ENCODE measurements around the gene MYBPC3. TPM values are rescaled to one million over a fixed set of nuclear protein-coding genes. Genes with fewer than 3 reads are reported as not detected.
"Not testable (repeated sequence)": the region's sequence is repeated elsewhere in the genome, so short reads cannot be mapped to it uniquely, and the experiment has no call there.

Gene MYBPC3
- total RNA-seq, 3 donors from 2014 or later: not detected

DNA sequence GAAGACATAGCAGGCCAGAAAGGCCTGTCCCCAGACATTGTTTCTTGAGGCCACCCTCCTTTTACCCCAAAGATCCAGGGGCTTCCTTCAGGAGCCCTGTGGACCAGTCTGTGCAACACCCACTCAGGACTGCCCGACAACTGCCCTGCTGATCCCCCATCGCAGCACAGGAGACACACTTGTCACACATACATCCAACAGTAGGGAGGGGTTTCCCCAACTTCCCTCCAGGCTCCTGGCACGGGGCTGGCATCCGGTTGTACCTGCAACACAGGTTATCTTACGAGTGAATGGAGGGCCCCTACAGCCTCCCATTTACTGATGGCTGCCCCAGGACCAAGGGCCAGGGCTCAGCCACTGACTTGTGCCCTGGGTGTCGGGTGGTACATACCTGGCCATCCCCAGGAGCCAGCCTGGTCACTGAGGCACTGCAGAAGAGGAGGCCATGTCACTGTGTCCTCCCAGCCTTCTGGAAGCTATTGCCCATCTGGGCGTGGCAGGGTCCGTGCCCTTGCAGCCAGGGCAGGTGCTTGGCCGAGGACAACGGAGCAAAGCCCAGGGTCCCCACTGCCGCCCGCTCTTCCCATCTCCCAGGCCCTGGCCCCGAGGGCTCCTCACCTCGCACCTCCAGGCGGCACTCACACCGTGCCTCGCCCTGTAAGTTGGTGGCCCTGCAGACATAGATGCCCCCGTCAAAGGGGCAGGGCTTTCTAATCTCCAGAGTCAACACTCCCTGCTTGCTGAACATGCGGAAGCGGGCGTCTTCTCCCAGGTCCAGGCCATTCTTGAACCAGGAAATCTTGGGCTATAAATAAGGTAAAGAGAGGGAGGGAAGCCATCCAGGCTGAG is 20.8 kb downstream of the MYBPC3 start:
- Mint-ChIP-seq H3K9me3 (no peaks in the 10 kb centered on the region), H3K4me3 (no peak overlapping the region), H3K27me3 (ENCODE audit: low read depth) (no peaks in the 10 kb centered on the region), H3K36me3 (ENCODE audit: insufficient read depth) (peaks cover 13% of the 10 kb centered on the region), H3K4me1 (ENCODE audit: low read depth) (no peaks in the 10 kb centered on the region)
- ATAC-seq (no peak), DNase-seq (no peak)

DNA sequence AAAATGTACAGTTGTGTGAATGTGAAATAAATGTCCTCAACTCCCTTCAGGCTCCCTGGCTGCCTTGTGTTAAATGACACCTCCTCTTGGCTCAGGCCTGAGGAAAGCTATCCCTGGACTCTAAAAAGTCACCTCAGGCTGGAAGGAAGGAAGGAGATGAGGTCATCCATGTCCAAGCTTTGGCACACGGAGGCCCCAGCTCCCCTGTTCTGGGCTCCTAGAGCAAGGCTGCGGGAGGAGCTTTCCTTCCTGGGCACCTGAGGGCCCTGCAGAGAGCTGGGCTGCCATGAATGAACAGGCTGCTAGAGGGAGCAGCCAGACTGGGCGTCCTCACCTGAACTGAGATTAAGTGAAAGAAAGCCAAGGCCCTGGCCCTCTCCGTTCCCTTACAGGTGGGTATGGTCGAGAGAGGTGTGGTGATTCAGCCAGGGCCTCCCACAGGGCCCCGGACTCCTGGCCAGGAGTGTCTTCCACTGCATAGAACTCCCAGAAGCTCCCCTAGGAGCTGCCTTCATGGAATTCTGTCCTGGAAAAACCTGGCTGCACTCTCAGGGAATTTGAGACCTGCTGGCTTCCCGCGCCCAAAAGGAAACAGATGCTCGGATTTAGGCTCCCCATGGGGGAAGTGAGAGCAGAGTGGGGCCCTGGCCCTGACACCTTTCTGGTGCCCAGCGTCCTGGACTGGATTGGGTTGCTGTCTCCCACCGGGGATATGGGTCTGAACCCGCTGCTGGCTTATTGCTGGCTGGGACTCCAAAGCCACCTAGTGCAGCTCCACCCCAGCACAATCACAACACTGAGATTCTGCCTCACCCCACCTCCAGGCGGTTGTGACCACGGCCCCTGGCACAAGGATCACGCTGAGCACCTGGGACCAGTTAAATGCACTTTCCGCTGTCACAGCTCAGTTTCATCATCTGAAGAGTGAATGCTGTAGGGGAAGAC is 22.2 kb downstream of the MYBPC3 start:
- Mint-ChIP-seq H3K4me1 (ENCODE audit: low read depth) (no peaks in the 10 kb centered on the region), H3K27me3 (ENCODE audit: low read depth) (no peaks in the 10 kb centered on the region), H3K4me3 (no peak overlapping the region), H3K9me3 (no peaks in the 10 kb centered on the region), H3K36me3 (ENCODE audit: insufficient read depth) (peaks cover 18% of the 10 kb centered on the region)
- no peak for DNase-seq
- no peak for ATAC-seq

DNA sequence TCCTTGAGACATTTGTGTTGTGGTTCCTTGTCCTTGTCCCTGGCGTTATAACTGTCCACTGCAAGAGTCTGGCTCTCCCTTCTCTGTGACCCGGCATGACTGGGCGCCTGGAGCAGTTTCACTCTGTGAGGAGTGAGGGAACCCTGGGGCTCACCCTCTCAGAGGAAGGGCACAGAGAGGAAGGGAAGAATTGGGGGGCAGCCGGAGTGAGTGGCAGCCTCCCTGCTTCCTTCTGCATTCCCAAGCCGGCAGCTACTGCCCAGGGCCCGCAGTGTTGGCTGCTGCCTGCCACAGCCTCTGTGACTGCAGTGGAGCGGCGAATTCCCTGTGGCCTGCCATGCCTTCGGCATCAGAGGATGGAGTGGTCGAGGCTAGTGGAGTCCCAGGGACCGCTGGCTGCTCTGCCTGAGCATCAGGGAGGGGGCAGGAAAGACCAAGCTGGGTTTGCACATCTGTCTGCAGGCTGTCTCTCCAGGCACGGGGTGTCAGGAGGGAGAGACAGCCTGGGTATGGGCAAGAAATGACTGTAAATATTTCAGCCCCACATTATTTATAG is 23.0 kb downstream of the MYBPC3 start:
- Mint-ChIP-seq H3K36me3 (ENCODE audit: insufficient read depth) (peaks cover 24% of the 10 kb centered on the region), H3K9me3 (no peaks in the 10 kb centered on the region), H3K4me1 (ENCODE audit: low read depth) (no peaks in the 10 kb centered on the region), H3K4me3 (no peak overlapping the region), H3K27me3 (ENCODE audit: low read depth) (no peaks in the 10 kb centered on the region)
- DNase-seq (no peak), ATAC-seq (no peak)

DNA sequence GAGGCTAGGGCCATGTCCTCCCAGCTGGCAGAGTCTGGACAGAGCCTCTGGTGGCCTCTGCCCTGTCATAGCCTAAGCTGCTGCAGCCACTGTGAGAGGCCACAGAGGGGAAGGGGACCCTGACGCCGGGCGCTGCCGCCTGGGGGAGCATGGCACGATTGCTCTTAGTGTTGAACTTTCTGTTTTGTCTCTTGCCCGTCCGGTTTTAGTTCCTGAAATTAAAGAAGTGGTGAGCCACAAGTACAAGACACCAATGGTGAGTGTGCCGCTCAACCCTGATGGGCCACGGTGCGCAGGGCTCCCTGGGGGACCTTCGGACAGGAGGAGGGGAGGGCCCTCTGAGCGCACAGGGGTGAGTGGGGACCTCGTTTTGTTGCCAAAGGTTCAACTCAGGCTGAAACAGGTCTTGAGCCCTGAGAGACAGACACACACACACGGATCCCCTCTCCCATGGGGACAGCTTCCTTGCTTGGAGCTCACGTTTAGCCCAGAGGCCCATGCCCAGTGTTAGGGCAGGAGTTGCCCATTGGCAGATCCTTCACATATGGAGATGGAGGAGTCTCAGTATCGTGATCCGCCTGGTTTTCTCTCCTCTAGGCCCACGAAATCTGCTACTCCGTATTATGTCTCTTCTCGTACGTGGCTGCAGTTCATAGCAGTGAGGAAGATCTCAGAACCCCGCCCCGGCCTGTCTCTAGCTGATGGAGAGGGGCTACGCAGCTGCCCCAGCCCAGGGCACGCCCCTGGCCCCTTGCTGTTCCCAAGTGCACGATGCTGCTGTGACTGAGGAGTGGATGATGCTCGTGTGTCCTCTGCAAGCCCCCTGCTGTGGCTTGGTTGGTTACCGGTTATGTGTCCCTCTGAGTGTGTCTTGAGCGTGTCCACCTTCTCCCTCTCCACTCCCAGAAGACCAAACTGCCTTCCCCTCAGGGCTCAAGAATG is 23.8 kb downstream of the MYBPC3 start:
- Mint-ChIP-seq H3K4me3 (no peak overlapping the region), H3K36me3 (ENCODE audit: insufficient read depth) (peaks cover 24% of the 10 kb centered on the region), H3K27me3 (ENCODE audit: low read depth) (no peaks in the 10 kb centered on the region), H3K4me1 (ENCODE audit: low read depth) (no peaks in the 10 kb centered on the region), H3K9me3 (no peaks in the 10 kb centered on the region)
- ATAC-seq (no peak), DNase-seq (no peak)

DNA sequence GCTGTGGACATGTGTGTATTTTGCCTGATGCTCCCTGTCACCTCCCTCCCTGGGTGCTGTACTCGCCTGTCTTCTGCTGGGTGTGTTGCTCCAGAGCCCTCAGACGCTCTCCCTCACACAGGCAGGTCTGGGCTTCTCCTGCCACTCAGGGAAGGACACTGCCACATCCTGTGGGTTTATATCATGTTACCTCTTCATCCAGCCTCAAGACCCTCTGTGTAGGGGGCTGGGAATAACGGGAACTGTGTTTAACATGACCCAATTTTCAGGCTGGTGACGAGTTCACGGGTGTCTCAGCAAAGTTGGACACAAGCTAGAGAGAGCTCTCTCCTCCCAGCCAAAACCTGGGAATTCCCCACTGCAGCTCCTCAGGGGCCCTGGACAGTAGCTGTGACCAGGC is 24.6 kb downstream of the MYBPC3 start:
- no peak for ATAC-seq
- H3K9me3 Mint-ChIP-seq: no peaks in the 10 kb centered on the region

DNA sequence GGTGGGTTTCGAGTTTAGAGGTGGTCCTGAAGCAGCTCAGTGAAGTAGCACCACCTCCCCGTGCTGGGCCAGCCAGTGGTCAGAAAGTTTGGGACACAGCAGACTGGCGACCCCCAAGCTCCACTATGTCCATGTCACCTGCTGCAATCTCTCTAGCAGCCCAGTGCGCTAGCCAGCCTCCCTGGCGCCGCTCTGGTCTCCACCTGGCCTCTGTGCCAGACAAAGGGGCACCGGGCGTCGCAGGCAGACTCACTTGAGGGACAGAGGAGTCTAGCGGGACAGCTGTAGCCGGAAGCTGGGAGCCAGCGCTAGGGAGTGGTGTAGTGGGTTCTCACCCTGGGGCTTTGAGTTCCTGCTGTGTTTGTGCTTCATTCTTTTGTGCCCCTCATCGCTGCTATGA is 25.5 kb downstream of the MYBPC3 start:
- no peak overlapping the region for H3K4me3 Mint-ChIP-seq
- peaks cover 28% of the 10 kb centered on the region for H3K36me3 Mint-ChIP-seq (ENCODE audit: insufficient read depth)
- H3K9me3 Mint-ChIP-seq: no peaks in the 10 kb centered on the region
- H3K4me1 Mint-ChIP-seq (ENCODE audit: low read depth): no peaks in the 10 kb centered on the region
- no peaks in the 10 kb centered on the region for H3K27me3 Mint-ChIP-seq (ENCODE audit: low read depth)
- ATAC-seq (no peak), DNase-seq (no peak)

More for the DNA sequence above, 24.6 kb downstream of the MYBPC3 start:
- no peaks in the 10 kb centered on the region for H3K4me1 Mint-ChIP-seq (ENCODE audit: low read depth)
- no peak overlapping the region for H3K4me3 Mint-ChIP-seq
- H3K27me3 Mint-ChIP-seq (ENCODE audit: low read depth): no peaks in the 10 kb centered on the region
- peaks cover 28% of the 10 kb centered on the region for H3K36me3 Mint-ChIP-seq (ENCODE audit: insufficient read depth)
- no peak for DNase-seq

DNA sequence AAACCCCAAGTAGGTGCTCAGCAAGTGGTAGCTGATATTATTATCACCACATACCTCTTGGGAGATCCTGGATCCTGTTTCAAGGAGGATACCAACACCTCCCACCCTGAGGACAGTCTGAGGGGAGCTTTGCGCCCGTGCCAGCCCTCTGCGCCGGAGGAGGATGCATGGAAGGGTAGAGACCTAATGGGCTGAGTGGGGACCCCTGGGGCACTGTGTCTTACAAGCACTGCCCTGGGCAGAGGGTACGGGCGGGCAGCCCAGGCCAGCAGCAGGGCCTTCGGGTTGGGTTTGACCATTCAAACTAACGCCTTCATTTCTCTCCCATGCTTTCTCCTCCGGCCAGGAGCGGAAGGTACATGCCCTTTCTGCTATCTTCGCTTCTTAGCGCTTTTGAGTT is 26.3 kb downstream of the MYBPC3 start:
- ATAC-seq (no peak), DNase-seq (no peak)
- H3K36me3 Mint-ChIP-seq (ENCODE audit: insufficient read depth): peaks cover 34% of the 10 kb centered on the region
- H3K27me3 Mint-ChIP-seq (ENCODE audit: low read depth): no peaks in the 10 kb centered on the region
- H3K4me3 Mint-ChIP-seq: no peak overlapping the region
- H3K4me1 Mint-ChIP-seq (ENCODE audit: low read depth): no peaks in the 10 kb centered on the region
- no peaks in the 10 kb centered on the region for H3K9me3 Mint-ChIP-seq

DNA sequence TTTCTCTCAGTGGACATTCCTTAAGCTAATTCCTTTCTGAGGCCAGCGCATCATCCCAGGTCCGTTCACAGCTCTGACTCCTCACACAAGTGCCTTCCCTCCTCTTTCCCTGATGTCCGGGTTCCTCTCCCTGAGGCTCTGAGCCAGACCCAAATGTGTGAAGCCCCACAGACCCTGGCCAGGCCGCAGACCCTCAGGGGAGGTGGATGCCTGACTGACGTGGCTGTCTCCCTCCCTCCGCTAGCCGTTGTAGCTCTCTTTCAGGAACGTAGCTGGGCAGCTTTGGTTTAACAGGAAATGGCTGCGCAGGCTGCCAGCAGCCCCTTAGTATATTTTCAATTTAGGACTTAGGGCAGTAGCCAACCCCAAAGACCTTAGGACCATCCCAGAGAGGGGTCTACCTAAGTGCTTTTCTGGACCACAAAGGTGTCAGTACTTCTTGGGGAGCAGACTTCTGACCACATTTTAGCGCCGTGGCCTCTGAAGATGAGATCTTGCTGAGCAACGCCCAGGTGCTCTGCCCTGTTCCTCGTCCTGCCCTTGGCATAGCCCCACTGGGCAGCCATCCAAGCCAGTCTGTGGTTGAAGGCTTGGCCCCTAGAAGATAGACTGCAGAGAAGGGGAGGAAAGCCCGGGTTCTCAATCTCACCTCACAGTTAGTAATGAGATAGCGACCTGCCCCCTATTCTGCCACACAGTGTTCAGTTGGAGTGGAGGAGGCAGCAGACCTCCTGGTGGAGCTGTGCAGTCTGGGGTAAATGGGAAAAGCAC is 27.0 kb downstream of the MYBPC3 start:
- no peaks in the 10 kb centered on the region for H3K27me3 Mint-ChIP-seq (ENCODE audit: low read depth)
- H3K36me3 Mint-ChIP-seq (ENCODE audit: insufficient read depth): peaks cover 36% of the 10 kb centered on the region
- no peak overlapping the region for H3K4me3 Mint-ChIP-seq
- ATAC-seq (no peak), DNase-seq (no peak)
- no peaks in the 10 kb centered on the region for H3K4me1 Mint-ChIP-seq (ENCODE audit: low read depth)
- H3K9me3 Mint-ChIP-seq: no peaks in the 10 kb centered on the region

DNA sequence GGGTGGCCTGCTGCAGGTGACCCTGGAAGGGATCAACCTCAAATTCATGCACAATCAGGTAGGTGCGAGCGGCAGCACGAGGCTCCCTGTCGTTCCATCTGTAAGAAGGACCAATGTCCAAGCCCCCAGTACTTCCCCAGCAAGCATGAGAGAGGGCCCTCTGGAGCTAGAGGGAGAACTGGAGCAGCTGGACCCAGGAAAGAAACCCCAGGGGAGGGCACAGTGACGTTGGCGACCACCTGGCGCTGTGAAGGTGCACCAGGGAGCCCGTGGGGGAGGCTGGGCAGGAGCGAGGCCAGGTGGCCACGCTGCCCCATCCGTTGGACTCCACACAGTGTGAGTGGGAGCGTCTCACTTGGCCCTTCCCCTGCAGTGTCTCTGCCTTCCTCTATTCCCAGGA is 28.0 kb downstream of the MYBPC3 start:
- no peak for DNase-seq
- H3K36me3 Mint-ChIP-seq (ENCODE audit: insufficient read depth): peaks cover 36% of the 10 kb centered on the region
- no peak overlapping the region for H3K4me3 Mint-ChIP-seq
- H3K27me3 Mint-ChIP-seq (ENCODE audit: low read depth): no peaks in the 10 kb centered on the region
- no peak for ATAC-seq
- no peaks in the 10 kb centered on the region for H3K4me1 Mint-ChIP-seq (ENCODE audit: low read depth)
- no peaks in the 10 kb centered on the region for H3K9me3 Mint-ChIP-seq

DNA sequence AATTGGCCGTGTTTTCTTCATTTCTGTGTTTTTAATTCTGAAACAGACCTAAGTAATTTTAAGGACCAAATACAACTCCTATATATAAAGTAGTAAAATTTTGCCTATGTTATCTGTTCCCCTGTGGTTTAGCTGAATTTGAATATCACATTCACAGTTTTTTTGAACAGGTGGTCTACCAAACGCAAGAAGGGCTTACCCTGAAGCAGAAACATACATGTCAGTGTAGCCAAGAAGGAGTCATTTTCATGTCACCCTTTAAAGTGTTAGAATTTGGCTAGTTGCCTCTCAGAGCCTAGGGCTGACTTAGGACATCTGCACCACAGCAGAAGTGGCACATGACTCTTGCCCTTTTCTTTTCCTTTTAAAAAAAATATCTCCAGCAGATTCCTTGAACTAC is 34.3 kb downstream of the MYBPC3 start:
- ATAC-seq (no peak), DNase-seq (no peak)
- no peak overlapping the region for H3K4me3 Mint-ChIP-seq
- peaks cover 29% of the 10 kb centered on the region for H3K36me3 Mint-ChIP-seq (ENCODE audit: insufficient read depth)
- no peaks in the 10 kb centered on the region for H3K27me3 Mint-ChIP-seq (ENCODE audit: low read depth)
- no peaks in the 10 kb centered on the region for H3K9me3 Mint-ChIP-seq
- H3K4me1 Mint-ChIP-seq (ENCODE audit: low read depth): peaks cover 5% of the 10 kb centered on the region

DNA sequence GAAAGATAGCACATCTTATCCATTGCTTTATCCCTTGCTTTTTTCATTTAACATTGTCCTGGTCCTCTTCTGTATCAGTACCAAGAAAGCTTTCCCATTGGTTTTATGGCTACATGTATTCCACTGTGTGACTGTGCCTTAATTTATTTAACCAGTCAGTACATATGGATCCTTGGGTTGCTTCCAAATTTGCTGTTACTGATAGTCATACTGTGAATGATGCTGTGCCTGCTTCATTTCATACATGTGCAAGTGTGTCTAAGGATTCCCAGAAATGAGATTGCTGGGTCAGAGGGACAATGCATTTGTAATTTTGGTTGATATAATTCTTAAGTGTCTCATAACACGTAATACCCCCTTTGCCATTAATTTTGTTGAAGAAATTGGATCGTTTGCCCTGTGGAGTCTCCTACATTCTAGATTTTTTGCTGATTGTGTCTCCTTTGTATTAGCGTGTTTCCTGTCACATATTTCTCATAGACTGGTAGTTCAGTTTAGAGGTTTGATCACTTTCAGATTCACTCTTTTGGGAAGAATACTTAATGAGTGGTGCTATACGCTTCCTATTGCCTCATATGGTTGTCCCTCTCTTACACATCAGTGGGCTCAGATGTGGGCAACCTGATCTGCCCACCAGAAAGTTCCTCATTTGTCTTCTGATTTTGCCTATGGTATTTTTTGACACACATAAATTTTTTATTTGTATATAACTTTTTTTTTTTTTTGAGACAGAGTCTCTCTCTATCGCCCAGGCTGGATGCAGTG is 35.3 kb downstream of the MYBPC3 start:
- H3K27me3 Mint-ChIP-seq (ENCODE audit: low read depth): no peaks in the 10 kb centered on the region
- DNase-seq (no peak), ATAC-seq (no peak)
- peaks cover 29% of the 10 kb centered on the region for H3K36me3 Mint-ChIP-seq (ENCODE audit: insufficient read depth)
- peaks cover 6% of the 10 kb centered on the region for H3K4me1 Mint-ChIP-seq (ENCODE audit: low read depth)
- H3K4me3 Mint-ChIP-seq: no peak overlapping the region
- H3K9me3 Mint-ChIP-seq: no peaks in the 10 kb centered on the region

DNA sequence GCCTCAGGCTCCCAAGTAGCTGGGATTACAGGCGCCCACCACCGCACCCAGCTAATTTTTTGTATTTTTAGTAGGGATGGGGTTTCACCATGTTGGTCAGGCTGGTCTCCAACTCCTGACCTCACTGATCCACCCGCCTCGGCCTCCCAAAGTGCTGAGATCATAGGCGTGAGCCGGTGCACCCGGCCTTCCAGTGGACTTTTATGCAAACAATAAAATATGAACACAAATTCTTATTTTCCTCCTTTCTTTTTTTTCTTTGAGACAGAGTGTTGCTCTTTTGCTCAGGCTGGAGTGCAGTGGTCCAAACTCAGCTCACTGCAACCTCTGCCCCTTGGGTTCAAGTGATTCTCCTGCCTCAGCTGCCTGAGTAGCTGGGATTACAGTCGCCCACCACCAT is 36.0 kb downstream of the MYBPC3 start:
- not testable (repeated sequence) for H3K9me3 Mint-ChIP-seq; ATAC-seq; H3K4me3 Mint-ChIP-seq; H3K4me1 Mint-ChIP-seq (ENCODE audit: low read depth); DNase-seq; H3K27me3 Mint-ChIP-seq (ENCODE audit: low read depth)
- H3K36me3 Mint-ChIP-seq (ENCODE audit: insufficient read depth): peaks cover 26% of the 10 kb centered on the region

All from activated T-cell treated with anti-CD3 and anti-CD28 coated beads, Interleukin-2, amount 50 U/mL, for 4 hours (primary cell).